Dedifferentiated amniotic fluid mesenchymal stem cell (primary cell): ENCODE measurements around the gene ARHGEF28.
A peak's percentile ranks its signal among the peaks of the same experiment; 100 is the strongest.

Experiments used
- DNase-seq: peaks from one replicate; pipeline ENCODE4 v3.0.0-alpha.2; 2016; ENCODE audit errors: extremely low spot score

ARHGEF28 gene

GRCh38 chr5:73619606-73620333, 6.2 kb upstream of the ARHGEF28 start:
- no peak for DNase-seq

- no peak for DNase-seq
Measured at GRCh38 chr5:73620334-73620687, 5.7 kb upstream of the ARHGEF28 start.

DNA sequence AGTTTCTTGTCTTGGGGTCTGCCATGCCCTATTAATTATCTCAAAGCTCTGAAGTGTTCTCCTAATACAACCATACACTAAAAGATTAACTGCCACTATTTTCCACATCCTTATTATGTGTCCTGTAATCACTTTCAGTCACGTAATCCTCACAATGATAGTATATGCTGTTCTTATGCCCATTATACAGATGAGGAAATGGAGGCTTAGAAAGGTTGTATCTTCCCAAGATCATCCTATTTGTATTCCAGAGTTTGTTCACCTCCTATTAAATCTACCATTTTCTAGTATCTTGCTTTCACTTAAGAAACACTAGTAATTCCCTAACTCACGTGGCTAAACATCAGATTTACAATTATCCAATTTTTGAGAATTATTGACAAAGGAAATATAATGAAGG, 2.9 kb upstream of the ARHGEF28 start:
- DNase-seq: no peak

GRCh38 chr5:73623901-73624404, 2.0 kb upstream of the ARHGEF28 start:
- DNase-seq: no peak

DNA sequence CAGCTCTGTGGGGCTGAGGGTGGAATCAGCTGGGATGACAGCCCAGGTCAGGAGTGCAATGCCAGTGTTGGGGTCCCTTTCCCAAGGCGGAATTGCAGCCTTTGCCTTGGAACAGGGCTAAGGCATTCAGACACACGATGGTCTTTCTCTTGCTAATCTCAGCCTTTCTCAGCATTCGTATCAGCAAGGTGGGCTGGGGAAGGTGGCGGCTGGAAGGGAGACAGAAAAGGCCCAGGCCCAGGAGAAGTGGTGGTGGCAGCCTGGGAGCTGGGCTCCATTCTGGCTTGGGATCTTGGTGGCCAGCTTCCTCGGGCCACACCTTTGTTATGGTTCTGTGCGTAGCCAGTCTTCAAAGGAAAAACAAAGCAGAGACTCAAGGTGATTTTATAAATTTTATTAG, 1.1 kb upstream of the ARHGEF28 start:
- DNase-seq: no peak

DNA sequence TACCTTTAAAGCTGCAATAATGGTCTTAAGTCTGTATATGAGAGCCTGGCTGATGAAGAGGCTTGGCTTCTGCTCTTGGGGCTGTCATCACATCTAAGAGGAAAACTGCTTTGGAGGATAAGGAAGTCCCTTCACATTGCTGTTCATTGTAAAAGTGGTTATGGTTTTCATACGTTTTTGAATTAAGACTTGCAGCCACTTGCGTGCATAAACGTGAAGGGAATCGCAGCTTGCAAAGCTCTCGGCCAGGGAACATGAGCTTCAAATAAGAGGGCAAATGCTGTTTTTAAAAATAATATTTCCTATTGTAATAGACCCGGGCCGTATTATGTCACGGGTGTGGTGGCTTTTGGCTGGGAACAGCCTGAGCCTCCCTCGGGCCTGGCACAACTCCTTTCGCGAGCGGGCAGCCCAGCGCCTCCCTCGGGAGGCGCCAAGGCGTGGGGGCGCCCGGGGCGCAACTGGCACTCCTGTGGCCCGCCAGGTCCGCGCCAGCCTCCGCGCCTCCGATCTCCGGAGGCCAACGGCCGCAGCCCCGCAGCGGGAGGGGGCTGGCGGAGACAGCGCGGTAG, 538 bp upstream of the ARHGEF28 start:
- no peak for DNase-seq

- no peak for DNase-seq
Measured at GRCh38 chr5:73626814-73627313, 868 bp downstream of the ARHGEF28 start.

DNA sequence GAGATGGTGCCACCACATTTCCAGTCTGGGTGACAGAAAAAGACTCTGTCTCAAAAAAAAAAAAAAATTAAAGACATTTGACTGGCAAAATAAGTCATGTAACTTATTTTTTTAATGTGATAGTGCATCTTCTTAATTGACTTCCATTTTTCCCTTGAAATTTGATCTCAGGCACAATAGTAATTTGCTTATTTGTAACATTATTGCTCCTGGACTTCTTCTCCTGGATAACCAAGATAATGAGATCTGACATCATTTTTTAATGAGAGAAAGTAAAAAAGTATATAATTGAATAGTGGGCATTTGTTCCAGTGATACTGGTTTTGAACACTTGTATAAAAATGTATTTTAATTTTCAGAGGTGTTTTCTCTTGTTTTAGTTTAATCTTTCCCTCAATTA, 3.5 kb downstream of the ARHGEF28 start:
- no peak for DNase-seq

GRCh38 chr5:73630765-73631164, 4.8 kb downstream of the ARHGEF28 start:
- no peak for DNase-seq

DNA sequence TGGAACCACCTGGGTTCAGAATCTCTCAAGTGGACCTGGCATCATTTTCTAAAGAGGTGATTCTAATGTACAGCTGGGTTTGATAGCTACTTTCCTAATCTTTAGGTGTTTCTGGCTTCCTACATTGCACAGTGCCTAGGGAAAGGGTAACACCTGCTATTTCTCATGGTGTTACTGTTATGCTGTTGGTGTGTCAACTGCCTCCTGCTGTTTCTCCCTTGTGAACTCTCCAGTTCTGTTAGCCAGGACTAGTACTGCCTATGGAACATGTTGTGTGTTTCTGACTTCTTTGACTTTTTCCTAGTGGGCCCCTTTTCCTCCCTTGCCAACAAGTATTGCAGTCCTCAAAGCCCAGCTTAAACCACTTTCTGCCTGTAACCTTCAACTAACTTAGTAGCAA, 5.5 kb downstream of the ARHGEF28 start:
- no peak for DNase-seq

GRCh38 chr5:73633060-73633459, 7.1 kb downstream of the ARHGEF28 start:
- DNase-seq: no peak

- no peak for DNase-seq
Measured at GRCh38 chr5:73636408-73636807, 10.4 kb downstream of the ARHGEF28 start.

- DNase-seq: no peak
Measured at GRCh38 chr5:73637565-73637964, 11.6 kb downstream of the ARHGEF28 start.

GRCh38 chr5:73638344-73639095, 12.5 kb downstream of the ARHGEF28 start:
- DNase-seq: peak; percentile 39

DNA sequence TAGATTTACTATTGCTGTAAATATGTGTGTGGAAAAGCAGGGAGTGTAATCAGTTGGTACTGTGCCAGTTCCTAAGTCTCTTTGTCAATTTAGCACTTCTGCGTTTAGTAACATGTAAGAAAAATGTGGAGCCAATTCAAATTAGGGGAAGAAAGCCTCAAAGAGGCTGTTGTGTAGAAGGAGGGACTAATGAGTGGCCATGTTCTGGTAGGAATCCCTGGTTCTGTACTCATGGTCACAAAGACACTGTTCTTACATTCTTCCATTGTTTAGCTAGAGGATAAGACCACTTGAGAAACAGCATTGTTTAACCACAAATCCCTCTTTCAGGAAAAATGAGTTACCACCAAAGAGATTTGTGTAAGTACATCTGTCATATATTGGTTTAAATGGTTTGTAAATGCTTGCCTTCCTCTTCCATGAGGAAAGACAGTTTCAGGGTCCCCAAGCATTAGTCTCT, 14.9 kb downstream of the ARHGEF28 start:
- no peak for DNase-seq

DNA sequence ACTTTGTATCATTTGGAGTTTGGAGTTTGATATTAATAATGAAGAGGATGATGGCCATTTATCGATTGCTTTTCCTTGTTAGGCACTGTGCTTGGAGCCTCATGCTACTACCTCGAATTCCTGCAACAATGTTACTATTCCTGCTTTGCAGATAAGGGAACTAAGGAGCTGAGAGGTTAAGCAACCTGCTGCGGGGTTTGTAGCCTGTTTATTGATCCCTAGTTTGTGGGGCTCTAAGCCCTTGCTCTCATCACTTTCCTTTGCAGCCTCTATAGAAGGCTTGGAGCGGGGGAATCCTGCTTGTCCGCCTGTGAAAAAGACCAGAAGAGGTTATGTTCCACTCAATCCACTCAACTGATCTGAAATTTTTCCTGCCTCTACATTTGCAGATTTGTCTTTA, 15.8 kb downstream of the ARHGEF28 start:
- no peak for DNase-seq

GRCh38 chr5:73642344-73642743, 16.3 kb downstream of the ARHGEF28 start:
- DNase-seq: no peak

DNA sequence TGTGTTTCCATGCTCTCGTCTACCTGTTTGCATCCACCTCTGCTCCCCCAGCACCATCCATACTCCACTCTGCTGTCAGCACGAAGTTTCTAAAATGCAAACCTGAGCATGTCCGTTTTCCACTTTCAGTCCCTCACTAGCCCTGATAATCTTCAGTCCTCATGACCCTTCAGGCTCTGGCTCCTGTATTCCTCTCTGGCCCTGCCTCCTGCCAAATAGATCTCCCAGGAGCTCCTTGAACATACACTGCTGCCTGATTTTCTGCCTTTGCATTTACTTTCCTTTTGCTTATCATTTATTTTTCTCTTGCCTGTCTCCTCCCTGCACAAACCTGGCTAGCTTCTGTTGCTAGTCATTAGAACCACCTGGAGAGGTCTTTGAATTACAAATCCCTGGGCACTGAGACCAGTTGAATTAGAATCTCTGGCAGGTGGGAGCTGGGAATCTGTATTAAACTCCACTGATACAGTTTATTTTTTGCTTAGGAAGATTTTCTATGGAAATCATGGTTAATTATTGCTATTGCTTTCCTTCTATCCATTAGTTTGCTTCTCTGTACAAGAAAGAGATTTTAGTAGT, 18.5 kb downstream of the ARHGEF28 start:
- no peak for DNase-seq

DNA sequence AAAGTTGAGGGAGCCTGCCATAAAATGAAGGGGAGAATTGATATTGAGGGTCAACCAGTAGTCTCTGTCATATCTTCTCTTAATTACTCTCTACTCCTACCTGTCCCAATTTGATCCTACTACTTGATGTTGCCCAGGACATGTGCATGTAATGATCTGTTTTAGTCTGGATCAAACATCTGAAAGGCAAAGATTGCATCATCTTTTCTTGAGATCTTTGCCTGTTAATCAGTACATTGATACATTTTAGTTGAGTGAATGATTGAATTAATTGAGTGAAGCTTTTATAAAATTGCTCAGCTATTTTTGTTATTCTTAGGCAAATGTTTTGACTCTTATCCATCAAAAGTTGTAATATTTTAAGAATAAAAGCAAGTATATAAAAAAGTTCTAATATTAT, 21.7 kb downstream of the ARHGEF28 start:
- DNase-seq: no peak

DNA sequence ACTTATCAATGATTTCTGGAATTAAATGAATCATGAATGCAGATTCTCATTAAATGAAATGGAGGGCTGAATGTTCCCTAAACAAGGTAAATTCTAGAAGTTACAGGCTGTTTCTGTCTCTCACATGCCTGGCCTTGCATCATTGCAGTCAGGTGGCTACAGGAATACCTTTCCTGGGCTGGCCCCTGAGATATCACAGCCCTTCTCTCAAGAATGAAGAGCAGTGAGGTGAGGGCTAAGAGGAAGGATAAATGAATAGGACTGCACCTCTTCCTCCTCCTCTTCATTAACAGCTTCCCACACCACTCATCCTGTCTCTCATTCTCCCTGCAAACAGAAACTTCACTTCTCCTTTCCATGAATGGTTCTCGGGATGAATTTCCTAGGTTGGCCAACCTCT, 22.5 kb downstream of the ARHGEF28 start:
- no peak for DNase-seq

- DNase-seq: no peak
Measured at GRCh38 chr5:73649926-73650325, 23.9 kb downstream of the ARHGEF28 start.

DNA sequence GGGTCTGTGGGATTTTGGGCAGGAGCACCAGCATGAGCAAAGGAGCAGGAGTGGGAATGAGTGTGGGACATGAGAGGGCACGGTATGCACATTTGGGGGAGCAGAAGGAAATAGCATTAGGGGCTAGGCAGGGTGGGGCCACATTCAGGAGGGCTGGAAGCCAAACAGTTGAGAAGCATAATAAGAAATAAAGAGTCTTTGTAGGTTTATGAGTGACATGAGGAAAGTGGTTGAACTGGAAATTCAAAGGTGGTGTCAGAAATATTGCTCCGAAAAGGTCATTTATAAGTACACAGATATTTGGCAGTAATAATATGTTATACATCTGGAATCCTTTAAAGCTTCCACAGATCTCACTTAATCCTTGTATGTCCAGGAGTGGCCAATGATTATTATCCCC, 26.4 kb downstream of the ARHGEF28 start:
- DNase-seq: no peak
